ENCODE data around the gene ZNF778.

DNA sequence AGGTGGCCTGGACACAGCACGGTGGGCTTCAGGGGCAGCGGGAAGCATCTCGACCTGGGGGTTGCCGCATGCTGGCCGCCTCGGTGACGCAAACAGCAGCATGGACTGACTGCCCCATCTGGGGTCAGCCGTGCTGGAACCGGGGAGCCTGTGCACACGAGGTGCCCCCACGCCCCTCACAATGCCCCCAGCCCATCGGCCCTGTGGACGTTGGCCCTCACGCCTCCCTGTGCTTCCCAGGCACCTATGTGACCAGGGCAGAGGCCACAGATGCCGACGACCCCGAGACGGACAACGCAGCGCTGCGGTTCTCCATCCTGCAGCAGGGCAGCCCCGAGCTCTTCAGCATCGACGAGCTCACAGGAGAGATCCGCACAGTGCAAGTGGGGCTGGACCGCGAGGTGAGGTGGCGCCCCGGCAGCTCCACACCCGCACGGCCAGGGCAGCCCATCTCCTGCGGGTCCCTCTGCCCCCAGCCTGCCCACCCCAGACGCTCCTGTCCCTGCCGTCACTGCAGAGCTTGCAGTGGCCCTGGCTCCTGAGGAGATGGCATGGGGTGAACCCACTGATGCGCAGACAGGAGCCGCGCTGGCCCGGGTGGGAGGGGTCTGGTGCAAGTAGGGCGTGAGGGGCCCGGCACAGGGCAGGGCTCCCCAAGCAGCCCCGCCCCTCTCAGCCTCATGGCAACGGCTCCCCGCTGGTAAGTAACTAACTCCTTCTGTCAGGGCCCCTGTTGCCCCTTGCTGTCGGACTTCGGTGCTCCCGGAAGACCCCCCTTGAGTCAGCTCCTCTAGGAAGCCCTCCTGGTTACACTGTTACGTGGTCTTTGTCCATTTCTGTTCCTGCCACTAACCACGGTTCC, 32.3 kb upstream of the ZNF778 start:
- no peak for TF ChIP-seq POLR2AphosphoS5 (IDR thresholded peaks at IDR 0.05; ENCODE audit: borderline replicate concordance, low read depth, low read length)
- no peak for TF ChIP-seq EZH2 (IDR thresholded peaks at IDR 0.05)
- TF ChIP-seq FOXP2 (optimal IDR thresholded peaks at IDR 0.05; ENCODE audit: control extremely low read depth, extremely low read length, insufficient read depth), result no peak
